SJSA1 (cell line): Measurements from ENCODE around the gene FBXL7. TPM values are rescaled to one million over a fixed set of nuclear protein-coding genes. Genes with fewer than 3 reads are reported as not detected.

Experiments used
- DNase-seq, 2 experiments: peaks; one replicate each; pipeline ENCODE4 v3.0.0-alpha.2; 2015 to 2020; ENCODE audit warnings: low spot score in 2 of 2, low read depth in 1 of 2
- H3K27ac ChIP-seq: fragments of 250-450 bp; sonication (Bioruptor Pico); 2 replicates; pipeline ENCODE4 v1.5.1; 2020; ENCODE audit warnings: mild to moderate bottlenecking, moderate library complexity
- H3K27me3 ChIP-seq: fragments of 250-450 bp; sonication (Bioruptor Pico); replicated peaks from 2 replicates; pipeline ENCODE4 v1.5.1; 2020; ENCODE audit warnings: mild to moderate bottlenecking, moderate library complexity
- H3K36me3 ChIP-seq: fragments of 250-450 bp; sonication (Bioruptor Pico); 2 replicates; pipeline ENCODE4 v1.5.1; 2020; ENCODE audit warnings: mild to moderate bottlenecking
- H3K4me1 ChIP-seq: fragments of 250-450 bp; sonication (Bioruptor Pico); replicated peaks from 2 replicates; pipeline ENCODE4 v1.6.1; 2021; ENCODE audit warnings: mild to moderate bottlenecking
- H3K4me3 ChIP-seq: fragments of 250-450 bp; sonication (Bioruptor Pico); 2 replicates; pipeline ENCODE4 v1.5.1; 2020; ENCODE audit warnings: mild to moderate bottlenecking
- H3K9me3 ChIP-seq: fragments of 250-450 bp; sonication (Bioruptor Pico); replicated peaks from 2 replicates; pipeline ENCODE4 v1.5.1; 2020; ENCODE audit warnings: mild to moderate bottlenecking
- total RNA-seq: library from RNA; depleted of rRNA; stranded (reverse); fragments of >200 nt; shearing (Covaris generic); gene quantifications from 2 replicates; pipeline ENCODE4 v1.2.3, GENCODE V29; 2014

Gene FBXL7
- total RNA-seq, 1 experiment from 2014 or later: 14.6 TPM

DNA sequence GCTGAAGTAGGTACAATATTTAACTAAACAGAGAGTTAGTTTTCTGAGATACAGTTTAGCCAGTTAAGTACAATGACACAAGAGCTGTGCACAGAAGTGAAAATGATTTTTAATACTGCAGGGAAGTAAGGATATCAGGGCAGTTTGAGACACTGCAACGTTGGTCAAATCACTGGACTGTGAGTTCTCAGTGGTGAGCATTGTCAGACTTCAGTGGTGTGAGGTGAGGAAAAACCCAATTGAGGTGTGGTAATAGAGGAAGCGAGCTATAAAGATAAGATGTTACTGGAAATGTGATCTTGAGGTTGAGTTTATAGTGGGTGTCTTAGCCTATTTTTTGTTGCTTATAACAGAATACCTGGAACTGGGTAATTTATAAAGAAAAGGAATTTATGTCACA, 12.8 kb upstream of the FBXL7 start:
- no peaks in the 10 kb centered on the region for H3K4me1 ChIP-seq
- H3K9me3 ChIP-seq: no peaks in the 10 kb centered on the region
- peaks cover 12% of the 10 kb centered on the region; the same call in 1 of the 2 replicates for H3K27me3 ChIP-seq
- no peak overlapping the region for H3K27ac ChIP-seq
- no peak for DNase-seq
- H3K36me3 ChIP-seq: no peaks in the 10 kb centered on the region
- H3K4me3 ChIP-seq: no peak overlapping the region

GRCh38 chr5:15489571-15490235, 10.3 kb upstream of the FBXL7 start:
- no peak for DNase-seq

GRCh38 chr5:15492545-15492944, 7.4 kb upstream of the FBXL7 start:
- Histone ChIP-seq H3K9me3 (no peaks in the 10 kb centered on the region), H3K4me3 (no peak overlapping the region), H3K27ac (no peak overlapping the region), H3K36me3 (no peaks in the 10 kb centered on the region), H3K27me3 (0 out of 2 replicates have a peak, but pooled peaks cover 10% of the 10 kb centered on the region), H3K4me1 (no peaks in the 10 kb centered on the region)
- no peak for DNase-seq

More at GRCh38 chr5:15489571-15490235, 10.3 kb upstream of the FBXL7 start:
- H3K4me1 ChIP-seq: no peaks in the 10 kb centered on the region
- no peak overlapping the region for H3K4me3 ChIP-seq
- H3K36me3 ChIP-seq: no peaks in the 10 kb centered on the region
- no peak overlapping the region for H3K27ac ChIP-seq
- 0 out of 2 replicates have a peak, but pooled peaks cover 10% of the 10 kb centered on the region for H3K27me3 ChIP-seq
- H3K9me3 ChIP-seq: no peaks in the 10 kb centered on the region

- Histone ChIP-seq H3K4me3 (no peak overlapping the region), H3K36me3 (no peaks in the 10 kb centered on the region), H3K4me1 (no peaks in the 10 kb centered on the region), H3K27me3 (0 out of 2 replicates have a peak, but pooled peaks cover under 1% of the 10 kb centered on the region), H3K27ac (no peak overlapping the region), H3K9me3 (no peaks in the 10 kb centered on the region)
- DNase-seq: no peak
These were observed 6.5 kb upstream of the FBXL7 start for GRCh38 chr5:15493501-15493900.

- Histone ChIP-seq H3K36me3 (peaks cover under 1% of the 10 kb centered on the region; the same call in 1 of the 2 replicates), H3K27ac (no peak overlapping the region), H3K27me3 (no peaks in the 10 kb centered on the region), H3K4me3 (no peak overlapping the region), H3K4me1 (peaks cover 4% of the 10 kb centered on the region), H3K9me3 (no peaks in the 10 kb centered on the region)
- no peak for DNase-seq
These were observed 5.0 kb upstream of the FBXL7 start for GRCh38 chr5:15495026-15495425.

DNA sequence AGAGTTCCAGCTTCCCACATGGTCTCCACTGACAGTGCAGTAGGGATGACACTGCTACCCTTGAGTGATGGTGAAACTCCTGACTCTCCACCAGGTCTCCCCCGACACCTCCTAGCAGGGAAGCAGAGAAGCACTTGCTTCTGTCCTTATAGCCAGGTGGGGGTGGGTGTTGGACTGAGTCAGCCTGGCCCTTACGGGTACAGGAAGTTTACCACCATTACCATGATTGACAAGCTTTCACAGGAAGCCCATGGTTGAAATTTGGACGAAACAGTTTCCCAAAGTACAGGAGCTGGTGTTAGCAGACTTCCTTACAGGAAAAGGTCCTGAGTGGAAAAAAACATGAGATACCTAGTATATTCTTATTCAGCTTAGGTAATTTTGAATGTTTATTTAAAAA, 3.1 kb upstream of the FBXL7 start:
- H3K27me3 ChIP-seq: no peaks in the 10 kb centered on the region
- H3K9me3 ChIP-seq: no peaks in the 10 kb centered on the region
- no peak overlapping the region for H3K27ac ChIP-seq
- H3K4me3 ChIP-seq: no peak overlapping the region
- H3K36me3 ChIP-seq: peaks cover 7% of the 10 kb centered on the region
- DNase-seq: no peak
- peaks cover 4% of the 10 kb centered on the region for H3K4me1 ChIP-seq

DNA sequence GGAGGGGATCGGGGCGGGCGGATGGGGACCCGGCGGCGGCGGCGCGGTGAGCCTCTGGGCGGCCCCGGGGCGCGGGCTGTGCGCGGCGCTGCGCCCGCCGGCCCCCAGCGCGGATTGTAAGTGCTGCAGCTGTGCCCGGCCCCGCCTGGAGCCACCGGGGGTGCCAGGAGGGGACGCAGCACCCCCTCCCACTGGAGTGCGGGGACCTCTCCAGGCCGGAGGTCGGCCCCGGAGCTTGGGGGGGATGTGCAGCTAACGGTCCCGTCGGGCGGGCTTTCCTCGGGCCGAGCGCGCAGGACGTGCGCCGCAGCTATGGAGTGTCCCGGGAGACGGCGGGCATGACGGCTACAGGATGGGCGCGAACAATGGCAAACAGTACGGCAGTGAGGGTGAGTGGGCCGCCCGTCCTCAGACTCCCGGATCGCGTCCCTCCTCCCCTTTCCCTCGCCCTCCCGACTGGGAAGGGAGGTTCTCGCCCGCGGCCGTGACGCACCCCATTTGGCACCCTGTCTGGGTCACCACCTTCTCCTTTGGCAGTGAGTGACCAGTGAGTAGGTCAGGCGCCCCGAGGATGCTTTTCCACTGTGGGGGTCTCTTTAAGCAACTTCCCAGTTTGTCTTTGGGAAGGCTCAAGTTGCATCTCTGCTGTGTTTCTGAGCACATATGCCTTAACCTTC, 483 bp downstream of the FBXL7 start:
- Histone ChIP-seq H3K9me3 (no peaks in the 10 kb centered on the region), H3K4me3 (peak overlapping the region; percentile 95), H3K27me3 (no peaks in the 10 kb centered on the region), H3K36me3 (peaks cover 38% of the 10 kb centered on the region), H3K27ac (peak overlapping the region; percentile 69), H3K4me1 (peaks cover 37% of the 10 kb centered on the region)
- peak; percentile 64 to 67 for DNase-seq

GRCh38 chr5:15501091-15501791, 1.3 kb downstream of the FBXL7 start:
- Histone ChIP-seq H3K27ac (peak overlapping the region; percentile 69), H3K4me1 (peaks cover 45% of the 10 kb centered on the region), H3K36me3 (peaks cover 41% of the 10 kb centered on the region), H3K27me3 (no peaks in the 10 kb centered on the region), H3K9me3 (no peaks in the 10 kb centered on the region), H3K4me3 (peak overlapping the region; percentile 95)
- DNase-seq: peak; percentile 85 to 87

DNA sequence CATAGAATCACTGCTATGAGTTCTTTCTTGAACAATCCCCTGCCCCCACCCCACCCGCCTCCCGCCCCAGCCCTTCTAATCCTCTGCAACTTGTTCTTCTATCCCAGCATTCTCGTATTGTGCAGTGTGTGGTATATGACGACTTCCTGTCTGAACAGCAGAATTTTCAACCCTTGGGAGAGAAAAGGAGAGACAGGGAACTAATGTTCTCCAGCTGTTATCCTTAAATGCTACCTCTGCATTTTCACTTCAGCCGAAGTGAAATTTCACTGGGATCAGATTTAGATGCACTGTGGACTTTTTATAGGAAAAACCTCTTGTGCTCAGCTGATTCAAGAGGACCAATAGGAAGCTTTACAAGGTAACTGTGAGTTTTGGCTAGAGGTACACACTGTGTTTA, 2.2 kb downstream of the FBXL7 start:
- Histone ChIP-seq H3K9me3 (no peaks in the 10 kb centered on the region), H3K4me1 (peaks cover 54% of the 10 kb centered on the region), H3K4me3 (peak overlapping the region; percentile 95), H3K27ac (peak overlapping the region; percentile 69), H3K36me3 (peaks cover 49% of the 10 kb centered on the region), H3K27me3 (no peaks in the 10 kb centered on the region)
- DNase-seq: peak in 1 of 2 experiments; percentile 58

- Histone ChIP-seq H3K9me3 (no peaks in the 10 kb centered on the region), H3K27ac (peak overlapping the region; percentile 74), H3K4me3 (no peak overlapping the region), H3K27me3 (no peaks in the 10 kb centered on the region), H3K4me1 (peaks cover 88% of the 10 kb centered on the region), H3K36me3 (peaks cover 47% of the 10 kb centered on the region)
- DNase-seq: peak; percentile 78 to 83
These were observed 6.2 kb downstream of the FBXL7 start for GRCh38 chr5:15506146-15506545.

- Histone ChIP-seq H3K4me1 (peaks cover 95% of the 10 kb centered on the region), H3K4me3 (no peak overlapping the region), H3K27ac (peak overlapping the region; percentile 74), H3K27me3 (no peaks in the 10 kb centered on the region), H3K9me3 (no peaks in the 10 kb centered on the region), H3K36me3 (peaks cover 49% of the 10 kb centered on the region)
- no peak for DNase-seq
These were observed 6.9 kb downstream of the FBXL7 start for GRCh38 chr5:15506897-15507296.

- Histone ChIP-seq H3K27me3 (no peaks in the 10 kb centered on the region), H3K9me3 (no peaks in the 10 kb centered on the region), H3K27ac (peak overlapping the region; percentile 59), H3K4me3 (no peak overlapping the region), H3K4me1 (peaks cover 70% of the 10 kb centered on the region), H3K36me3 (peaks cover 33% of the 10 kb centered on the region)
- DNase-seq: peak in 1 of 2 experiments; percentile 71
These were observed 10.1 kb downstream of the FBXL7 start for GRCh38 chr5:15510092-15510491.

- DNase-seq: peak in 1 of 2 experiments; percentile 47
- Histone ChIP-seq H3K4me3 (no peak overlapping the region), H3K27ac (peak overlapping the region; percentile 59), H3K9me3 (no peaks in the 10 kb centered on the region), H3K36me3 (peaks cover 32% of the 10 kb centered on the region), H3K4me1 (peaks cover 62% of the 10 kb centered on the region), H3K27me3 (no peaks in the 10 kb centered on the region)
These were observed 10.9 kb downstream of the FBXL7 start for GRCh38 chr5:15510831-15511230.

- Histone ChIP-seq H3K9me3 (no peaks in the 10 kb centered on the region), H3K36me3 (peaks cover 32% of the 10 kb centered on the region), H3K27ac (no peak overlapping the region), H3K4me3 (no peak overlapping the region), H3K27me3 (no peaks in the 10 kb centered on the region), H3K4me1 (peaks cover 48% of the 10 kb centered on the region)
- DNase-seq: no peak
These were observed 13.5 kb downstream of the FBXL7 start for GRCh38 chr5:15513431-15513830.
